HEK293 (cell line): ENCODE results near the gene PRKAG2.

Experiments used
- CTCF ChIA-PET: fragments of 350-600 bp; formaldehyde crosslinking; extraction: SDS; loops from one replicate; lab custom pipeline; 2021; ENCODE audit warnings: antibody characterized with exemption; lab: Yijun Ruan, JAX
- POLR2A ChIA-PET: fragments of 300-600 bp; formaldehyde crosslinking; extraction: SDS; loops from one replicate; lab custom pipeline; 2020; ENCODE audit warnings: antibody characterized with exemption, inconsistent platforms; lab: Yijun Ruan, JAX
- H3K27ac ChIP-seq: fragments of 200-500 bp; sonication (Bioruptor generic); 2 replicates; pipeline ENCODE4 v1.5.1; 2014; ENCODE audit warnings: low read depth, low read length, control low read depth, inconsistent platforms; ENCODE audit errors: extremely low read depth
- H3K36me3 ChIP-seq, 2 experiments: fragments of 200-500 bp in 1 of 2; sonication (Bioruptor generic) in 1 of 2; 1 replicate in 1 of 2; 2 replicates in 1 of 2; pipeline ENCODE4 v1.5.1; 2014 to 2017; ENCODE audit warnings: inconsistent platforms in 2 of 2, low read length in 2 of 2; ENCODE audit not compliant: control insufficient read depth in 2 of 2, insufficient read depth in 1 of 2
- H3K4me1 ChIP-seq: fragments of 200-500 bp; sonication (Bioruptor generic); 2 replicates; pipeline ENCODE4 v1.5.1; 2014; ENCODE audit warnings: mild to moderate bottlenecking, low read length, inconsistent platforms; ENCODE audit not compliant: control insufficient read depth, insufficient read depth
- H3K4me3 ChIP-seq: 2 replicates; pipeline ENCODE4 v1.5.1; 2011; ENCODE audit warnings: low read depth, mild to moderate bottlenecking, control low read depth, low read length, moderate library complexity
- H3K9me3 ChIP-seq: fragments of 200-500 bp; sonication (Bioruptor generic); 2 replicates; pipeline ENCODE4 v1.5.1; 2014; ENCODE audit warnings: low read depth, low read length, inconsistent platforms; ENCODE audit not compliant: control insufficient read depth, insufficient read depth
- MYNN ChIP-seq: fragments of 450-650 bp; formaldehyde crosslinking; IDR thresholded peaks from 2 replicates; pipeline ENCODE4 v1.5.1; 2016; ENCODE audit warnings: missing biosample characterization, missing genetic modification characterization, borderline replicate concordance
- OSR2 ChIP-seq: fragments of 450-650 bp; formaldehyde crosslinking; IDR thresholded peaks from 2 replicates; pipeline ENCODE4 v1.5.1; 2016; ENCODE audit warnings: missing biosample characterization, missing genetic modification characterization
- PRDM10 ChIP-seq: fragments of 450-650 bp; formaldehyde crosslinking; IDR thresholded peaks from 2 replicates; pipeline ENCODE4 v1.5.1; 2016; ENCODE audit warnings: missing biosample characterization, missing genetic modification characterization
- SCRT1 ChIP-seq: fragments of 450-650 bp; formaldehyde crosslinking; IDR thresholded peaks from 2 replicates; pipeline ENCODE4 v1.5.1; 2016; ENCODE audit warnings: missing biosample characterization, missing genetic modification characterization, borderline replicate concordance
- SCRT2 ChIP-seq: fragments of 450-650 bp; formaldehyde crosslinking; IDR thresholded peaks from 2 replicates; pipeline ENCODE4 v1.5.1; 2016; ENCODE audit warnings: missing biosample characterization, missing genetic modification characterization
- ZIC2 ChIP-seq: fragments of 450-650 bp; formaldehyde crosslinking; IDR thresholded peaks from 2 replicates; pipeline ENCODE4 v1.5.1; 2016; ENCODE audit warnings: missing biosample characterization, missing genetic modification characterization
- ZNF146 ChIP-seq: fragments of 450-650 bp; formaldehyde crosslinking; IDR thresholded peaks from 2 replicates; pipeline ENCODE4 v1.5.1; 2016; ENCODE audit warnings: missing biosample characterization, missing genetic modification characterization
- ZNF350 ChIP-seq: fragments of 450-650 bp; formaldehyde crosslinking; IDR thresholded peaks from 2 replicates; pipeline ENCODE4 v1.5.0; 2017; ENCODE audit warnings: missing biosample characterization, mild to moderate bottlenecking, missing genetic modification characterization
- ZNF366 ChIP-seq: fragments of 450-650 bp; formaldehyde crosslinking; conservative IDR thresholded peaks from 2 replicates; pipeline ENCODE4 v1.5.1; 2016; ENCODE audit warnings: missing biosample characterization, missing genetic modification characterization
- ZSCAN16 ChIP-seq: fragments of 450-650 bp; formaldehyde crosslinking; IDR thresholded peaks from 2 replicates; pipeline ENCODE4 v1.5.1; 2016; ENCODE audit warnings: missing biosample characterization, missing genetic modification characterization
- TF ChIP-seq, protein P1 (sequence below): fragments of 450-650 bp; formaldehyde crosslinking; IDR thresholded peaks from 2 replicates; pipeline ENCODE4 v1.5.1; 2016; ENCODE audit warnings: missing biosample characterization, missing genetic modification characterization
- TF ChIP-seq, protein P2 (sequence below): fragments of 450-650 bp; formaldehyde crosslinking; IDR thresholded peaks from 2 replicates; pipeline ENCODE4 v1.5.1; 2016; ENCODE audit warnings: missing biosample characterization, missing genetic modification characterization

Gene PRKAG2

GRCh38 chr7:151694828-151695580 lies 181.9 kb downstream of the PRKAG2 start:
- no peaks in the 10 kb centered on the region for H3K36me3 ChIP-seq
- no peak overlapping the region for H3K27ac ChIP-seq
- peaks cover 6% of the 10 kb centered on the region; the same call in 1 of the 2 replicates for H3K4me1 ChIP-seq
- no peak overlapping the region for H3K4me3 ChIP-seq
- ChIA-PET CTCF (interaction anchor here (0.6 to 1.4 kb wide), 6 partner anchors 9 to 89 kb away, joined by 3 to 5 read pairs (median 4); no protein-coding TSS in a partner anchor), POLR2A (no interaction called here)
- no peaks in the 10 kb centered on the region for H3K9me3 ChIP-seq
- TF ChIP-seq, protein P1, sequence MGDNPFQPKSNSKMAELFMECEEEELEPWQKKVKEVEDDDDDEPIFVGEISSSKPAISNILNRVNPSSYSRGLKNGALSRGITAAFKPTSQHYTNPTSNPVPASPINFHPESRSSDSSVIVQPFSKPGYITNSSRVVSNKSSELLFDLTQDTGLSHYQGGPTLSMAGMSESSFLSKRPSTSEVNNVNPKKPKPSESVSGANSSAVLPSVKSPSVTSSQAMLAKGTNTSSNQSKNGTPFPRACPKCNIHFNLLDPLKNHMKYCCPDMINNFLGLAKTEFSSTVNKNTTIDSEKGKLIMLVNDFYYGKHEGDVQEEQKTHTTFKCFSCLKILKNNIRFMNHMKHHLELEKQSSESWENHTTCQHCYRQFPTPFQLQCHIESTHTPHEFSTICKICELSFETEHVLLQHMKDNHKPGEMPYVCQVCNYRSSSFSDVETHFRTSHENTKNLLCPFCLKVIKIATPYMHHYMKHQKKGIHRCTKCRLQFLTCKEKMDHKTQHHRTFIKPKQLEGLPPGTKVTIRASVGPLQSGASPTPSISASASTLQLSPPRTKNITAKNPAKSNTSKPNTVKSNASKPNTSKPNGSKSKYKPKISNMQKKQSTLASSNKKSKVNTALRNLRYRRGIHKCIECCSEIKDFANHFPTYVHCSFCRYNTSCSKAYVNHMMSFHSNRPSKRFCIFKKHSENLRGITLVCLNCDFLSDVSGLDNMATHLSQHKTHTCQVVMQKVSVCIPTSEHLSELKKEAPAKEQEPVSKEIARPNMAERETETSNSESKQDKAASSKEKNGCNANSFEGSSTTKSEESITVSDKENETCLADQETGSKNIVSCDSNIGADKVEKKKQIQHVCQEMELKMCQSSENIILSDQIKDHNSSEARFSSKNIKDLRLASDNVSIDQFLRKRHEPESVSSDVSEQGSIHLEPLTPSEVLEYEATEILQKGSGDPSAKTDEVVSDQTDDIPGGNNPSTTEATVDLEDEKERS (tag by site-specific recombination) = no peak
- TF ChIP-seq ZNF366 (tag by site-specific recombination) = no peak
- peak; percentile 78; the same call in 1 of the 2 replicates for TF ChIP-seq SCRT1 (tag by site-specific recombination)
- peak; percentile 18; the same call in 1 of the 2 replicates for TF ChIP-seq ZIC2 (tag by site-specific recombination)
- TF ChIP-seq SCRT2 = peak; percentile 98
- TF ChIP-seq PRDM10 = peak; percentile 59; the same call in 1 of the 2 replicates
- TF ChIP-seq ZSCAN16 = no peak
- TF ChIP-seq MYNN (tag by site-specific recombination) = no peak
- no peak for TF ChIP-seq OSR2
- TF ChIP-seq ZNF350 (tag by site-specific recombination) = no peak
- TF ChIP-seq, protein P2, sequence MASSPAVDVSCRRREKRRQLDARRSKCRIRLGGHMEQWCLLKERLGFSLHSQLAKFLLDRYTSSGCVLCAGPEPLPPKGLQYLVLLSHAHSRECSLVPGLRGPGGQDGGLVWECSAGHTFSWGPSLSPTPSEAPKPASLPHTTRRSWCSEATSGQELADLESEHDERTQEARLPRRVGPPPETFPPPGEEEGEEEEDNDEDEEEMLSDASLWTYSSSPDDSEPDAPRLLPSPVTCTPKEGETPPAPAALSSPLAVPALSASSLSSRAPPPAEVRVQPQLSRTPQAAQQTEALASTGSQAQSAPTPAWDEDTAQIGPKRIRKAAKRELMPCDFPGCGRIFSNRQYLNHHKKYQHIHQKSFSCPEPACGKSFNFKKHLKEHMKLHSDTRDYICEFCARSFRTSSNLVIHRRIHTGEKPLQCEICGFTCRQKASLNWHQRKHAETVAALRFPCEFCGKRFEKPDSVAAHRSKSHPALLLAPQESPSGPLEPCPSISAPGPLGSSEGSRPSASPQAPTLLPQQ (tag by site-specific recombination) = no peak

DNA sequence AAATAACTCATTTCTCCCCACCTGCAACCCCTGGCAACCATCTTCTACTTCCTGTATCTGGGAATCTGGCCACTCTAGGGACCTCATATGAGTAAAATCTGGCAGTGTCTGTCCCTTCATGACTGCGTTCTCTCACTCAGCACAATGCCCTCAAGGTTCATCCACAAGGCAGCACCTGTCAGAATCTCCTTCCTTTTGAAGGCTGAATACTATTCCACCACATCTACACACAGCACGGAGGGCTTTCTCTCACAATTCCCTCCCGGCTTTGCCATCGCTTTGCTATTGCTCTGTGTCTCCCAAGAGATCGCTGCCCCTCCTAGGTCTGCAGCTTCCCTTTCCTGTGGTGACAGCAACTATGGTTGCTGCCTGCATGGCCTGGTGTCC lies 182.5 kb downstream of the PRKAG2 start:
- Histone ChIP-seq H3K36me3 (no peaks in the 10 kb centered on the region), H3K4me1 (peaks cover 5% of the 10 kb centered on the region; the same call in 1 of the 2 replicates), H3K27ac (no peak overlapping the region), H3K9me3 (no peaks in the 10 kb centered on the region), H3K4me3 (no peak overlapping the region)
- ChIA-PET CTCF (interaction anchor here (1.5 kb wide), 1 partner anchor 11 kb away, joined by 5 read pairs; no protein-coding TSS in a partner anchor), POLR2A (no interaction called here)
- peak; percentile 98 for TF ChIP-seq ZNF146
- TF ChIP-seq, protein P1 (tag by site-specific recombination) = no peak
